ENCODE data around the gene METTL9.
A peak's percentile ranks its signal among the peaks of the same experiment; 100 is the strongest.
"Not testable (repeated sequence)": the region's sequence is repeated elsewhere in the genome, so short reads cannot be mapped to it uniquely, and the experiment has no call there.

The METTL9 gene

GRCh38 chr16:21576323-21576722, 23.1 kb upstream of the METTL9 start:
- not testable (repeated sequence) for DNase-seq

- DNase-seq = not testable (repeated sequence)
These were observed 21.9 kb upstream of the METTL9 start for GRCh38 chr16:21577487-21577886.

GRCh38 chr16:21578311-21578710, 21.1 kb upstream of the METTL9 start:
- DNase-seq = not testable (repeated sequence)

- not testable (repeated sequence) for DNase-seq
These were observed 19.2 kb upstream of the METTL9 start for GRCh38 chr16:21580131-21580530.

GRCh38 chr16:21580807-21581206, 18.6 kb upstream of the METTL9 start:
- DNase-seq = no peak

GRCh38 chr16:21584817-21585216, 14.6 kb upstream of the METTL9 start:
- no peak for DNase-seq

GRCh38 chr16:21588593-21588992, 10.8 kb upstream of the METTL9 start:
- DNase-seq = not testable (repeated sequence)

- no peak for DNase-seq
These were observed 9.8 kb upstream of the METTL9 start for GRCh38 chr16:21589551-21589950.

GRCh38 chr16:21590287-21590686, 9.1 kb upstream of the METTL9 start:
- DNase-seq = no peak

GRCh38 chr16:21590796-21591195, 8.6 kb upstream of the METTL9 start:
- DNase-seq = no peak

GRCh38 chr16:21592191-21592590, 7.2 kb upstream of the METTL9 start:
- no peak for DNase-seq

- peak; percentile 15 for DNase-seq
These were observed 5.7 kb upstream of the METTL9 start for GRCh38 chr16:21593530-21594289.

GRCh38 chr16:21597561-21598030, 1.8 kb upstream of the METTL9 start:
- DNase-seq = no peak

GRCh38 chr16:21598206-21598605, 1.2 kb upstream of the METTL9 start:
- DNase-seq = no peak

GRCh38 chr16:21598701-21599121, 666 bp upstream of the METTL9 start:
- DNase-seq = peak; percentile 45

- peak; percentile 62 for DNase-seq
These were observed 825 bp downstream of the METTL9 start for GRCh38 chr16:21600031-21600773.

- no peak for DNase-seq
These were observed 3.4 kb downstream of the METTL9 start for GRCh38 chr16:21602785-21603184.

- DNase-seq = no peak
These were observed 4.6 kb downstream of the METTL9 start for GRCh38 chr16:21603928-21604327.

GRCh38 chr16:21605848-21606247, 6.5 kb downstream of the METTL9 start:
- DNase-seq = not testable (repeated sequence)

GRCh38 chr16:21608639-21609328, 9.4 kb downstream of the METTL9 start:
- no peak for DNase-seq

GRCh38 chr16:21610006-21610544, 10.7 kb downstream of the METTL9 start:
- DNase-seq = no peak

GRCh38 chr16:21610766-21611165, 11.4 kb downstream of the METTL9 start:
- no peak for DNase-seq

GRCh38 chr16:21611198-21611555, 11.8 kb downstream of the METTL9 start:
- DNase-seq = no peak

Data from NCI-H69 (cell line).